ENCODE measurements around the gene FRRS1L.

Gene FRRS1L

DNA sequence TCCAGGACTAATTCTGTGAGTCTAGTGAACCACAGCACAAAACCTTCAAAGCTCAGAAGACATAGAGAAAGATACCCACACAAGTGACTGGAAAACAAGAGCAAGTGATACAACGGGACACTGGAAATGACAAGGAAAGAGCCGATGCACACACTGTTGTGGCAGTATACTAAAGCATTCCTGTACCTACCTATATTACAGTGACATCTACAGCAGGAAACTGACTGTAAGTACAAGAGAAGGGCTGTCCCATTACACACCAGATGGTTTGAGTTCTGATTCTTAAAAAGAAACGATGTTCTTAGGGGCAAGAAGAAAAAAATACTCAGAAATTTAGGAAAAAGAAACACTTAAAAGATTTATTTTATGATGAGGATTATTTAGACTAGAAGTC lies 65.8 kb downstream of the FRRS1L start:
- DNase-seq: peak; percentile 28

DNA sequence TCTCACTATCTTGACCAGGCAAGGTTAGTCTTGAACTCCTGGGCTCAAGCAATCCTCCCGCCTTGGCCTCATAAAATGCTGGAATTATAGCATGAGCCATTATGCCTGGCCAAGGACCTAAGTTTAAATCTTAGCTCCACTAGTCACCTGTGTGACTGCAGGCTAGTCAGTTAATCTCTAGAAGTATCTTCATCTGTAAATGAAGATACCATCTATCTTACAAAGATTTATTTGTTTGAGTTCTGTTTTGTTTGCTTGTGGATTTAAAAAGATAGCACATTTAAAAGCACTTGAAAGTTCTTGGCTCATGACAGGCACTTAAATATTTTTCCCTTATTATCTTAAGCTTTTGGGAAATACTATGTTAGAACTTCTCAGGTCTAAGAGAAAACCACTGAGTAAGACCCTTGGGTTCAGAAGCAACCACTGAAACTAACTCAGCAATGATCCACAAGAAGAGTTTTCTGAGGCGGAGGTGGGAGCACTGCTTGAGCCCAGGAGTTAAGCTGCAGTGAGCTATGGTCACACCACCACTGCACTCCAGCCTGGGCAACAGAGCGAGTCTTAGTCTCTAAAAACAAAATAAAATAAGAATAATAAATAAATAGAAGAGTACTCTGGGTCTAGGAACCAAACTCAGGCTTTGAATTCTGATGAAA lies 66.4 kb downstream of the FRRS1L start:
- no peak for DNase-seq

DNA sequence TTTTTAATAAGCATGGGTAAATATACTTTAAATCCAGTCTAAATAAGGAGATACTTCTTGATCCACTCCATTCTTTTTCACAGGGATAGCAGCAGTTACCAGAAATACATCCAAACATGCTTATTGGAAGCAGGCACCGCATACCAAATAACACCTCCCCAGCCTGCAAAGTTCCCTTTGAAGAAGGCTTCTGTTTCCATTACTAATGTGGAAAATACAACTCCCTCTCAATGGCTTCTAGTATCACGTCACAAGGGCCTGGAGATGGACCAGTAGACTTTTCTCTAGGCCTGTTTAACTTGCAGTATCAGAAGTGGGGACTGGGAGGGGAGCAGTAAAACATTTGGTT lies 68.1 kb downstream of the FRRS1L start:
- peak; percentile 49 for DNase-seq

DNA sequence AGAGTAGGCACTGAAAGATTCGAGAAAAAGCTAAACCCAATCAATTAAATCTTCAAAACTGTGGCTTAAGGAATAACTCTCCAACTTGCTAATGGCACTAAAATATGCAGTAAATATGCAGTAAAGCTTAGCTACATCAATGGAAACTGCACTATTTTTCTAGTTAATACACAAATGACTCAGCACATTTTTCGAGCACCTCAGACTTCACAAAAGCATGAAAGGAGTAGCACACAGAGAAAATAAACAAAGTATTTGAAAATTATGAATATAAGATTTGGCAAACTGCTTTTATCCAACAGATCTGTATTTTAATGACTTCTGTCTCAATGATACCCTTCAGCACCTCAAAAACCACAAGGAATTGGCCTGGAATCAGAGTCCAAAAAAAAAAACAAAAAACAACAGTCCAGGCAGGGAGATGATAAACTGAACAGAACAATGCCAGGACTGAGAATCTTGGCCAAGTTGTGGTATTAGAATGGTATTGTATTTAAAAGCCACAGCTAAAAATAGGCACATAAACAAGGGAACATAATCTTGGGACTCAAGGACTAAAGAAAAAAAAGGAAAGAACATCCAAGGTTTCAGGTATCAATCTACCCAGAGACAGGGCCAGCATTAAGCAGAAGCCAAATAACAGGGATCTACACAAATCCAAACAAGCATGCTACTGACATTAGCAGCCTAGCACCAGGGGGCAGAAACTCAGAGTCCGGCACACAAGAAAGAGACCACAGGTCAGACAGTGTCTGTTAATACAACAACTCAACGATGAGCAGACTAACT lies 68.7 kb downstream of the FRRS1L start:
- peak; percentile 55 for DNase-seq

DNA sequence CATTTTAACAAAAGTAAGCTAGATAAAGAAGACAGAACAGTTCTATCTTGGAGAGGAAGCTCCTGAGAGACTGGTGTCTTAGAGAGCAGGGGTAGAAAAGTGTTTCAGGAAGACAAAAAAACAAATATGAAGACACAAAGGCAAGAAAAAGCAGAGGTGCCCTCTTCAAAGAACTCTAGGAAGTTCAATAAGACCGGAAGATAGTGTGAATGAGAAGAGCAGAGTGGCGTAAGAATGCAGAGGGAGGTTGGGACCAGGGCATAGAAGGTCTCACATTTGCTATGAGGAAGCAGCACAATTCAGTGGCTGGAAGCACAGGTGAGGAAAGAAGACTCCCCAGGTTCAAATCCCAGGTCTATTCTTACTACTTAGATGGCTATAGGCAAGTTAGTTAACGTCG lies 69.9 kb downstream of the FRRS1L start:
- DNase-seq: no peak

DNA sequence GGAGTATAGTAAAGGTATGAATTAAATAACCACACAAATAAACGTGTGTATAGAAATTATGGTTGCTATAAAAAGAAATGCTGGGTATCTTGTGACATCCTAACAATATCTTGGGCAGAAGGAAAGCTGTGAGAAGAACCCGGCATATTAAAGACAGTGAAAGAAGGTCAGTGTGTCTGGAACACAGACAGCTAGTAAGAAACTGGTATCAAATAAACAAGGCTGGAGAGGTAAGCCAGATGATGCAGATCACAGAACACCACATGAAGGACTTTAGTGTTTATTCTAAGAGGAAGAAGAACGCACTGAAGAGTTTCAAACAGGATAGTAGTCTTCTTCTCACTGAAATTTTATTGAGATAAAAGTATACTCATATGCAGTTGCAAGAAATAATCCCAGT lies 71.7 kb downstream of the FRRS1L start:
- no peak for DNase-seq

DNA sequence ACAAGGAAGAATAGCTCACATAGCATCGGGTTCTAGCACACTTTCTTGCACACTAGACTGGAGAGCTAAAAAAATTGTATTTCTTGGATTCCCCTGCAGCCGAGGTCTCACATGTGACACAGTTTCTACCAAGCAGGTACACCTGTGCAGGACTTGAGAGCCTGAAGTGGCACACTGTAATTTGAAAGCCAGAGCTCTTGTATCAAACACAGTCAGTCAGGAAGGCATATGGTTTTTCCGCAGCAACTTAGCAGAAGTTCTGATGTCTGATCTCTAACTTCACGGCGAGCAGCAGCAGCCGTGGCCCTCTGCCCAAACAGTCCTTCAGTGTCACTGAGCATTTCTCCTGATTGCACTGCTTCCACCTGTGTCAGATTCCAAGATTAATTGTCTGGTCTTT lies 72.8 kb downstream of the FRRS1L start:
- DNase-seq: no peak

DNA sequence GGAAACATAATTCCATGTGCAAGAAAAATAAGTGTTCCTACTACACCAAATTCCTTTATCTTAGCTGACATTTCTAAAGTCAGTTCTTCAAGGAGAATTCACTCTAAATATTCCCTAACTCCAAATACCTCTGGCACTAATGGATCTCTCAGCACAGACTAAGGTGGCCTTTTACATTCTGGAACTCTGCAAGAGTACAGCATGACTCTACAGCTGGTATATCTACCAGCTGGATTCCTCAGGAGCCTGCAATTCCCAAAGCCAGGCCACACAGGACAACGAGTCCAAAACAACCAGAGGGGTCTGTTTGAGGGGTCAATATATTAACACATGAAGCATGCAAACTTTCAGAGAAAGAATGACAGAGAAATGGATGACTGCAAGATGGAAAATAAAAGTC lies 74.5 kb downstream of the FRRS1L start:
- DNase-seq: no peak

DNA sequence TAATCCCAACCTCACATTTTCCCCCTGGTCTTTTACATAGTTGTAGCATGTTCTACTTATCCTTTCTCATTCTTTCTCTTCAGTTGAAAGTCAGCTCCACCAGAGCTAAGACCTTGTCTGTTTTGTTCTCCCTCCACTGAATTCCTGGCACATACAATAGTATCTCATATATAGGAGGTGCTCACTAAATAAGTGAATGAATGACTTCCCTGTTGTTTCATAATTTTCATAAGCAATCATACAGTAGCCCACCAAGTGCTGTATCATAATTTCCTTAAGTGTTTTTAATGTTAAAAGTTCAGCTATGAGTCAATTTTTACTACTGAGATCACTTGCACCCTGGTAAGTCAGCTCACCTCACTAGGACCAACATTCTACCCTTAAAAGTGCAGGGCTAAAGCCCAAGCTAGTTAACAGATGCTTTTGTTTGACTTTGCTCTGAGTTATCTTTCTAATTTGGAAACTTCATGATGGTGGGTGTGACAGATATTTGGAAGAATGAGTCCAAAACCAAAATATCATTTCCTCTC lies 74.9 kb downstream of the FRRS1L start:
- DNase-seq: no peak

DNA sequence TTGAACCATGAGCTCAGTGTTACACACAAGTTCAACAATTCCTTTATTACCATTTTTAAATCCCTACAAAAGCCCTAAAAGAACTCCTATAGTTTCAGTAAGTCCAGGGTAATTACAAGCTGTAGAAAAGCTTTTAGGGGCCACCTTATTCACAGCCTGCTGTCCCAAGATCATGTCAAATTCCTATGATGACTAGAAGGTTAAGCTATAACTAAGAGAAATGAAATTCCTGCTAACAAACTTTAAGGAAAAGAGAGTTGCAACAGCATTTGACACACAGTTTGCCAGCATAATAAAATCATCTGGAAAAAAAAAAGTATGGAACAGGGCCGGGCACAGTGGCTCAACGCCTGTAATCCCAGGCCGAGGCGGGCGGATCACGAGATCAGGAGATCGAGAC lies 78.8 kb downstream of the FRRS1L start:
- DNase-seq: no peak

DNA sequence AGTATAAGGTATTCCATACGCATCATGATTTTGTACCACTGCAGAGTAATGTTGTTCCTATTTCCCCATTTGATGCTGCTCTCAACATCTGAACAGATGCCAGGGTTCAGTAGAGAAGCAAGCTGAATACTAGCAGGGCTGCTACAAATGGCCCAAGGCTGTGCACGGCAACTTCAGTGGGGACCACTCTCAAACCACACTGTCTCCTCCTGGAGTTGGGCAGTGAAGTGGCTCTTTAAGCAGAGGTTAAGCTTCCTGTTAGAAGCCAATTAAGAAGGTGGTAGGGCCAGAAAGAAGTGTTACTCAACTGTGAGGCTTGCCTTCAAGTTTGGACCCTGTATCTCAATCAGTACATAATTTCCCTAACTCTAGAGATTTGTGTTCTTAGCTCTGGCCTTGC lies 79.3 kb downstream of the FRRS1L start:
- DNase-seq: no peak

DNA sequence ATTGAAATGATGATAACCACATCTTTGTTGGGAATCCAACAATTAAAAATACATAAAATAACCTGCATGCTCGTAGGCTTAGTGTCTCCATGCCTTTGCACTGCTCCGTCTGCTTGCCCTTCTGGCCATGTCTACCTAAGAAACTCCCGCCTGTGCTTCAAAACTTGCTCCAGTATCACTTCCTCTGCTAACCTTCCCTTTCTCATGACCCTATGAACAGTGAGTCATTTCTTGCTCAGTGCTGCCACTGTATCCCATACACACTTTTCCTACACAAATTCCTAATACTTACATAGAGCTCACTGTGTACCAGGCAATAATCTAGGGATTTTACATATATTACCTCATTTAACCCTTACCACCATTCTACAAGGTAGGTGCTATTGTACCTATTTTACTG lies 80.8 kb downstream of the FRRS1L start:
- DNase-seq: no peak

DNA sequence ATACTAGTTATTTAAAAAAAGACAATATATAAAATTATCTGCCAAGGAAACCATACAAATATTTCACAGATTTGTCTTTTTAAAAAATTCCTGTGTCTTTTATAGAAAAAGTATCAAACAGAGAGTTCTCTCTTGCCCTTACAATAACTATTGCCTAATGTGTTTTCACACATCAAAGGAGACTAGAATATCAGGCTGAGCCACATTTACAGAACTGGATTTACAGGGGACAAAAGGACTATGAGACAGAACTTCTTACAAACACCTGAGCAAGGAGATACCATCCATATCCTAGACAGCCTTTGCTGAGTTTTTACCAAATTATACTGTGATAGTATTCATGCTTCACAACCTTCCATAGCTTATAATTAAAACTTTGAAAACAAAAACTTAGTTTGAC lies 81.5 kb downstream of the FRRS1L start:
- DNase-seq: no peak

DNA sequence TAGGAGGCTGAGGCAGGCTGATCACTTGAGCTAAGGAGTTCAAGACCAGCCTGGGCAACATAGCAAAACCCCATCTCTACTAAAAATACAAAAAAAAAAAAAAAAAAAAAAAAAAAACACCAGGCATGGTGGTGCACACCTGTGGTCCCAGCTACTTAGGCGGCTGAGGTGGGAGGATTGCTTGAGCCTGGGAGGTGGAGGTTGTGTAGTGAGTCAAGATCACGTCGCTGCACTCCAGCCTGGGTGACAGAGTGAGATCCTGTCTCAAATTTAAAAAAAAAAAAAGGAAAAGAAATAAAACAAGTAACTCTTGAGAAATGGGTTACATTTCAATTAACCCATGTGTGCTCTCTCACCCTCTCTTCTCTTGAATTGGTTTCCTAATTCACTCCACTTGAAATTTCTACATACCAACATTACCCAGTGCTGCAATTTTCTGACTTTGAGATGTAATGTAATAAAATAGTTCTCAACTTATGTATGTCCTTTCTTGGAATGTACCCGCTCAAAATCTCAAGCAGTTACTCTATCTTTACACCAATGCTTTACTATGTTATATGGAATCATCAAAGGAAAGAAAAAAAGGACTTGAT lies 83.1 kb downstream of the FRRS1L start:
- no peak for DNase-seq

DNA sequence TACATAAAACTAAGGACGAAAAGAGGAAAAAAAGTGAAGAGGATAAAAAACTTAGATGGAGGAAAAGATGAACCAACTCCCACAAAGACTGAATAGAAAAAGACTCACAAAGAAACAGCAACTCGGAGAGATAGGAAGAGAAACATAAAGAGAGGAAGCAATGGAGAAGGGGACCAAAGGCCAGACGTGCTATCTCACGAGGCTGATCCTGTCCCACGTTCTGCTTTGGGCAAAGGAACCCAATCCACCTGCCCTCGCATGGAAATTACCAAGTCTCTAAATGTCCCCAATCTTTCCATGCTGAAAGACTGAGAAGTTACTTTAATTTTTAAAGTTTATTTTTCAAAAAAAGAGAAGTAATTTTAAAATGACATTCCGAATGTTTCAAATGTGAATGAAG lies 83.9 kb downstream of the FRRS1L start:
- no peak for DNase-seq

DNA sequence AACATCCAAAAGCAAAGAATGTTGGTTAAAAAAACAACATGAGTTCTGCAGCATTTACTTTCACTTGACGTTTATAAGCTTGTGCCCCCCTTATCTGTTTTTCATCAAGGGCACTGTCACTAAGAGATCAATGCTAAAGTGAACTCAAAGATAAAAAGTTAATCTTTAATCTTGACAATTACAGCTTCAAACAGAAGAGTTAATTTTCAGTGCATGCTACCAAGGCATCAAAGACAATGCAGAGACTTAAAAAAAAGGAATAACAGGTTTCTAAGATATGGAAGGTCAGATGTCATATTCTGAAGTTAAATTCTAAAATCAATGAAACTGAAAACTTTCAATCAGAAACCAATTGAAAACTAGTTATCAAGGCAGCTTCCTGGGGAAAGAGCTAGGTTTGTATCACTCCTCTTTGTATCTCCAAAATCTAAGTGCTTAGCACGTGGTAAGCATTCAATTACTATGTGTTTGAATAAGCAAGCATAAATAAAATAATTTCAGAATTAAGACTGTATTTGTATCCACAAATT lies 84.9 kb downstream of the FRRS1L start:
- DNase-seq: no peak

Data from OCI-M1 (cell line).